GM18951 (cell line): ENCODE data around the gene CFAP54.

Source experiments
- POLR2A ChIP-seq: IDR thresholded peaks from 4 replicates; pipeline ENCODE4 v1.6.1; 2011; ENCODE audit warnings: mild to moderate bottlenecking; ENCODE audit not compliant: insufficient read length, insufficient read depth; ENCODE audit errors: extremely low read depth
- in situ Hi-C: fragments of 300-500 bp; cut with MboI; formaldehyde crosslinking; loops from one replicate; pipeline ENCODE4 v1.12.0; 2022; ENCODE audit warnings: low sequenced_read_pairs, mixed read lengths, inconsistent platforms; ENCODE audit not compliant: unreplicated experiment

The CFAP54 gene

GRCh38 chr12:96874211-96874610 is 384.8 kb downstream of the CFAP54 start:
- TF ChIP-seq POLR2A = no peak
- in situ Hi-C loops = no loop called here

DNA sequence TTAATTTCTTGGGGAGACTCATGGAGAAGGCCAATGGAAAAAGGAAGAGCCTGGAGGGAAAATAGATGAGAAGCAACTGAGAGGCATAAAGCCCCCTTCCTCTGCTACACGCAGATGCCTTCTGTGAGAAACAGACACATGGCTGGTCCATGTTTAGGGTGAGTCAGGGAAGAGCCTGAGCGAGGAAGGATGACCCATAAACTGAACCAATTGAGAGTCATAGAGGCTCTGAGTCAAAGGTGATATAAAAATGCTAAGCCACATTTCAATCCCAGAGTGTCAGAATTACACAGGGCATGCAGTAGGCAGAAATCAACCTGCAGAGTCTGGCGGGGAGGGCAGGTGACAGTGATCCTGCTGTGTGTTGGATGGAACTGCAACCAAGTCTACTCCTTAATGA is 387.6 kb downstream of the CFAP54 start:
- in situ Hi-C loops = no loop called here
- TF ChIP-seq POLR2A = no peak

GRCh38 chr12:96878704-96879103 is 389.3 kb downstream of the CFAP54 start:
- in situ Hi-C loops = no loop called here
- TF ChIP-seq POLR2A = no peak

DNA sequence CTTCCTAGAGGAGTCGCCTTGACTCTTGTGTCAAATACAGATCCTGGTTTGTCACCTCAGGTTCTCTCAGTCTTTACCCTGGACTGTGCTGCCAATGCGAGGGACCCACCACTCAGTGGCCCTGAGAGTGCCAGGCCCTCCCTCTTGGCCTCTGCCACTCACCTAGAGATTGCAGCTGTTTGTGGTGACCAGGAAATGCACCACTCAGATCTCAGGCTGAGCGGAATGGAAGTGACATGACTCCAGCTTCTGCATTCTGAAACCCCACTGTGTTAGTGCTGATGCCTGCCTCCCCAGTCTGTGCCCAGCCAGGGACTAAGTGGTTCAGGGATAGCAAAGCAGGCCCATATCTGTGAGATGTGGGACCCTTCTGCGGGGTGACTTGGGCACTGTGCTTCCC is 389.9 kb downstream of the CFAP54 start:
- in situ Hi-C loops = no loop called here

DNA sequence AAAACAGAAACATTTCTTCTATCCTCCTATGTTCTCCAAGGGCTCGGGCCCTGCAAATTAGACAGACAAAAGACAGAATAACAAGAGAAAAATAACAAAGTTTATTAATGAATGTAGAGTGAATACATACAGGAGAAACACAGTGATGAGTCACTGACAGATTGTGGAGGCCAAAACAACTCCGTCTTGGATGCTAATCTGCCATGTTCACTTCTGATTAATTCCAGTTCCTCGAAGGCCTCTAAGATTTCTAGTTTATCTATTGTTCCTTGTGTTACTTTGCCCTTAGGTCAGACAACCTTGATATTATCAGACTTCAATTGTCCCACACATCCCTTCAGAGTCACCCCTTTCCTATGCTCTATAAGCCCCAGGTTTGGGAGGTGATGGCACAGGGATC is 390.8 kb downstream of the CFAP54 start:
- no peak for TF ChIP-seq POLR2A
- in situ Hi-C loops = no loop called here

More for the DNA sequence above, 389.9 kb downstream of the CFAP54 start:
- no peak for TF ChIP-seq POLR2A

- in situ Hi-C loops = no loop called here
- no peak for TF ChIP-seq POLR2A
Observed at GRCh38 chr12:96881608-96882007, 392.2 kb downstream of the CFAP54 start.

- TF ChIP-seq POLR2A = no peak
- in situ Hi-C loops = no loop called here
Observed at GRCh38 chr12:96882862-96883261, 393.5 kb downstream of the CFAP54 start.

GRCh38 chr12:96883571-96883970 is 394.2 kb downstream of the CFAP54 start:
- in situ Hi-C loops = no loop called here
- TF ChIP-seq POLR2A = no peak

GRCh38 chr12:96886998-96887677 is 397.8 kb downstream of the CFAP54 start:
- in situ Hi-C loops = no loop called here
- no peak for TF ChIP-seq POLR2A

- in situ Hi-C loops = no loop called here
- no peak for TF ChIP-seq POLR2A
Observed at GRCh38 chr12:96889273-96889933, 400.0 kb downstream of the CFAP54 start.

DNA sequence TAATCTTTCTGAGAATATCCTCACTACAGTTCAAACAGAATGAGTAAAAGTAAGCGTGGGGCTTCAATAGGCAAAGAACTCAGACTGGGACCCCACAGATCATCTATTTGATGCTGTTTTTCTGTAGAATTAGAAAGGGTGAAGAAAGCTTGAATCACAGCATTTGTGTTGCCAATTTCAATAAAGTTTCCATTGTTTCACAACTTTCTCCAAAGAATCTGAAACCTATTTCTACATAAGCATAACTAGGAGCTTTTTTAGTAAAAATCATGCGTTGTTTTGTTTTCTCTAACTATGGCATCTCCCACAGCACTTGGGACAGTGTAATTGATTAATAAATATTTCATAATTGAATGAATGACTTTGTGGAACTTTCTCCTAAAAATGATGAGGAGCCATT is 401.0 kb downstream of the CFAP54 start:
- no peak for TF ChIP-seq POLR2A
- in situ Hi-C loops = no loop called here

- in situ Hi-C loops = no loop called here
- TF ChIP-seq POLR2A = no peak
Observed at GRCh38 chr12:96892104-96892503, 402.7 kb downstream of the CFAP54 start.

- no peak for TF ChIP-seq POLR2A
- in situ Hi-C loops = no loop called here
Observed at GRCh38 chr12:96897421-96897820, 408.0 kb downstream of the CFAP54 start.

DNA sequence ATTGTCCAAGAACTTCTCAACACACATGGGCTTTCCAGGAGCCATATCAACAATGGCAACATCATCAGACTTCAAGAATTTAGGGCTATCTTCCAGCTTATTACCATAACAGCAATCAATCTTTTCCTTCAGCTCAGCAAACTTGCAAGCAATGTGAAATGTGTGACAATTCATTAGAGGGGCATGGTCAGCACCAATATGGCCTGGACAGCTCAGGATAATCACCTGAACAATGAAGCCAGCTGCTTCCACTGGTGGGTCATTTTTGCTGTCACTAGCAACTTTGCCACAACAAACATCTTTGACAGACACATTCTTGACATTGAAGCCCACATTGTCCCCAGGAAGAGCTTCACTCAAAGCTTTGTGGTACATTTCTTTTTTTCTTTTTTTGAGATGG is 411.8 kb downstream of the CFAP54 start:
- in situ Hi-C loops = no loop called here
- TF ChIP-seq POLR2A = no peak
